ENCODE data around the gene NBR1.
"Not testable (repeated sequence)": the region's sequence is repeated elsewhere in the genome, so short reads cannot be mapped to it uniquely, and the experiment has no call there.

Gene NBR1, protein sequence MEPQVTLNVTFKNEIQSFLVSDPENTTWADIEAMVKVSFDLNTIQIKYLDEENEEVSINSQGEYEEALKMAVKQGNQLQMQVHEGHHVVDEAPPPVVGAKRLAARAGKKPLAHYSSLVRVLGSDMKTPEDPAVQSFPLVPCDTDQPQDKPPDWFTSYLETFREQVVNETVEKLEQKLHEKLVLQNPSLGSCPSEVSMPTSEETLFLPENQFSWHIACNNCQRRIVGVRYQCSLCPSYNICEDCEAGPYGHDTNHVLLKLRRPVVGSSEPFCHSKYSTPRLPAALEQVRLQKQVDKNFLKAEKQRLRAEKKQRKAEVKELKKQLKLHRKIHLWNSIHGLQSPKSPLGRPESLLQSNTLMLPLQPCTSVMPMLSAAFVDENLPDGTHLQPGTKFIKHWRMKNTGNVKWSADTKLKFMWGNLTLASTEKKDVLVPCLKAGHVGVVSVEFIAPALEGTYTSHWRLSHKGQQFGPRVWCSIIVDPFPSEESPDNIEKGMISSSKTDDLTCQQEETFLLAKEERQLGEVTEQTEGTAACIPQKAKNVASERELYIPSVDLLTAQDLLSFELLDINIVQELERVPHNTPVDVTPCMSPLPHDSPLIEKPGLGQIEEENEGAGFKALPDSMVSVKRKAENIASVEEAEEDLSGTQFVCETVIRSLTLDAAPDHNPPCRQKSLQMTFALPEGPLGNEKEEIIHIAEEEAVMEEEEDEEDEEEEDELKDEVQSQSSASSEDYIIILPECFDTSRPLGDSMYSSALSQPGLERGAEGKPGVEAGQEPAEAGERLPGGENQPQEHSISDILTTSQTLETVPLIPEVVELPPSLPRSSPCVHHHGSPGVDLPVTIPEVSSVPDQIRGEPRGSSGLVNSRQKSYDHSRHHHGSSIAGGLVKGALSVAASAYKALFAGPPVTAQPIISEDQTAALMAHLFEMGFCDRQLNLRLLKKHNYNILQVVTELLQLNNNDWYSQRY

DNA sequence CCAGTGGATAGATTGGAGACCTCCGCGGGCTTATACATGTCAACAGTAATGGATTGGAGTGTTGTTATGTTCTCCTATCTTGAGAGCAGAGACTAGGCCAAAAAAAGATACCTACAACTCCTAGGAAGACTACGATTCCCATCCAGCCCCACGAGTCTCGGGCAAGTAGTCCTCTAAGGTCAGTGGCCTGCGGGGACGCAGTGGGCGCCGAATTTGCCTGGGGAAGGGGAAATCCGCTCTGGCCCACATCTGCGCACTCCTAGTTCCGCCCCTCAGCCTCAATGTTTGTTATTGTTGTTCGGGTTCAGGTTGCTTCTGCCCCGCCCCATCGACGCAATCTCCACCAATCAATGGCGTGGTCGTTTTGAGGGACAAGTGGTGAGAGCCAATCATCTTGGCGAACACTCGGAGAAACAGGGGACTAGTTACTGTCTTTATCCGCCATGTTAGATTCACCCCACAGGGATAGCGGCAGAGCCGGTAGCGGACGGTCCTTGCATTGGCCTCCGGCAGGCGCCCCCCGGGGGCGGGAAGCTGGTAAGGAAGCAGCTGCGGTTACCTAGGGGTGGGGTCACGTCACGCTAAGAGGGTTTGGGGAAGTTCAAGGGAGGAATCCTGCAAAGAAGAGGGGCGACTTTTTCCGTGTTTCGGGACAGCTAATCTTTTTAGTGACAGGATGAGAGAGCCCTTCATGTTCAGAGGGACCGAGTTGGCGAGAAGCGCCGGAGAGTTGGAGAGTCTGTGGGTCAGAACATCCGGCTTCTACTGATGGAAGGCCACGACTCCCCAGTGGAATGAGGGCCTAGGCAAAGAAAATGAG, at the start of gene NBR1:
Gene NBR1 (plus strand): TSS at position 449 of the 820 bp plus-strand sequence. CDS start 4,586 bp downstream, outside the sequence.
- ChIA-PET POLR2A (interaction anchor here (0.7 to 2.6 kb wide), 11 partner anchors 29 to 227 kb away, joined by 3 to 49 read pairs (median 4); partner anchors contain the start of gene BRCA1), CTCF (interaction anchor here (0.6 to 1.5 kb wide), 5 partner anchors 22 to 168 kb away, joined by 3 read pairs; partner anchors contain the start of genes BRCA1 and VAT1)
- TF ChIP-seq NFRKB (IDR thresholded peaks at IDR 0.05) (no peak), SUZ12 (IDR thresholded peaks at IDR 0.05) (no peak), FOXK2 (IDR thresholded peaks at IDR 0.05) (peak; percentile 83), FOXA1 (IDR thresholded peaks at IDR 0.05) (no peak)
- TF ChIP-seq, protein P1, sequence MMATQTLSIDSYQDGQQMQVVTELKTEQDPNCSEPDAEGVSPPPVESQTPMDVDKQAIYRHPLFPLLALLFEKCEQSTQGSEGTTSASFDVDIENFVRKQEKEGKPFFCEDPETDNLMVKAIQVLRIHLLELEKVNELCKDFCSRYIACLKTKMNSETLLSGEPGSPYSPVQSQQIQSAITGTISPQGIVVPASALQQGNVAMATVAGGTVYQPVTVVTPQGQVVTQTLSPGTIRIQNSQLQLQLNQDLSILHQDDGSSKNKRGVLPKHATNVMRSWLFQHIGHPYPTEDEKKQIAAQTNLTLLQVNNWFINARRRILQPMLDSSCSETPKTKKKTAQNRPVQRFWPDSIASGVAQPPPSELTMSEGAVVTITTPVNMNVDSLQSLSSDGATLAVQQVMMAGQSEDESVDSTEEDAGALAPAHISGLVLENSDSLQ (IDR thresholded peaks at IDR 0.05): peak; percentile 99
- DNase-seq (ENCODE audit: extremely low spot score): peak; percentile 93

DNA sequence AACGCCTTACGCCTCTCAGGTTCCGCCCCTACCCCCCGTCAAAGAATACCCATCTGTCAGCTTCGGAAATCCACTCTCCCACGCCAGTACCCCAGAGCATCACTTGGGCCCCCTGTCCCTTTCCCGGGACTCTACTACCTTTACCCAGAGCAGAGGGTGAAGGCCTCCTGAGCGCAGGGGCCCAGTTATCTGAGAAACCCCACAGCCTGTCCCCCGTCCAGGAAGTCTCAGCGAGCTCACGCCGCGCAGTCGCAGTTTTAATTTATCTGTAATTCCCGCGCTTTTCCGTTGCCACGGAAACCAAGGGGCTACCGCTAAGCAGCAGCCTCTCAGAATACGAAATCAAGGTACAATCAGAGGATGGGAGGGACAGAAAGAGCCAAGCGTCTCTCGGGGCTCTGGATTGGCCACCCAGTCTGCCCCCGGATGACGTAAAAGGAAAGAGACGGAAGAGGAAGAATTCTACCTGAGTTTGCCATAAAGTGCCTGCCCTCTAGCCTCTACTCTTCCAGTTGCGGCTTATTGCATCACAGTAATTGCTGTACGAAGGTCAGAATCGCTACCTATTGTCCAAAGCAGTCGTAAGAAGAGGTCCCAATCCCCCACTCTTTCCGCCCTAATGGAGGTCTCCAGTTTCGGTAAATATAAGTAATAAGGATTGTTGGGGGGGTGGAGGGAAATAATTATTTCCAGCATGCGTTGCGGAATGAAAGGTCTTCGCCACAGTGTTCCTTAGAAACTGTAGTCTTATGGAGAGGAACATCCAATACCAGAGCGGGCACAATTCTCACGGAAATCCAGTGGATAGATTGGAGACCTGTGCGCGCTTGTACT, 45.7 kb upstream of the NBR1 start, which contains the start of gene BRCA1:
Gene BRCA1 (minus strand): TSS at position 232 of the 834 bp plus-strand sequence. CDS start 1,268 bp downstream, outside the sequence.
- no peak for TF ChIP-seq ARNT (IDR thresholded peaks at IDR 0.05)
- no peak for TF ChIP-seq CTBP1 (IDR thresholded peaks at IDR 0.05; ENCODE audit: borderline replicate concordance)
- no peak for TF ChIP-seq LEF1 (IDR thresholded peaks at IDR 0.05; ENCODE audit: borderline replicate concordance)
- TF ChIP-seq TARDBP (IDR thresholded peaks at IDR 0.05): no peak
- TF ChIP-seq, protein P1 (IDR thresholded peaks at IDR 0.05): peak; percentile 50
- TF ChIP-seq BHLHE40 (IDR thresholded peaks at IDR 0.05; ENCODE audit: borderline replicate concordance): no peak
- no peak for TF ChIP-seq NFRKB (IDR thresholded peaks at IDR 0.05)
- TF ChIP-seq HDGF (IDR thresholded peaks at IDR 0.05; ENCODE audit: borderline replicate concordance): no peak
- no peak for TF ChIP-seq FOXK2 (IDR thresholded peaks at IDR 0.05)
- peak; percentile 75 for TF ChIP-seq ELF4 (IDR thresholded peaks at IDR 0.05)
- TF ChIP-seq SUZ12 (IDR thresholded peaks at IDR 0.05): no peak
- peak; percentile 95 for TF ChIP-seq L3MBTL2 (conservative IDR thresholded peaks at IDR 0.05)
- TF ChIP-seq ZNF384 (IDR thresholded peaks at IDR 0.05): no peak
- TF ChIP-seq FOXA1 (IDR thresholded peaks at IDR 0.05): no peak
- TF ChIP-seq FOXM1 (IDR thresholded peaks at IDR 0.05; ENCODE audit: borderline replicate concordance): no peak
- TF ChIP-seq SP1 (IDR thresholded peaks at IDR 0.05): no peak
- ChIA-PET POLR2A (interaction anchor here (0.6 to 3.4 kb wide), 21 partner anchors 9 to 358 kb away, joined by 3 to 20 read pairs (median 5); partner anchors contain the start of genes DHX8, NBR1, PSME3 and RPL27), CTCF (interaction anchor here (1.0 kb wide), 2 partner anchors 46 to 358 kb away, joined by 3 read pairs; partner anchors contain the start of genes DHX8 and NBR1)
- peak; percentile 97 for DNase-seq (ENCODE audit: extremely low spot score)

- no peak for TF ChIP-seq LEF1 (IDR thresholded peaks at IDR 0.05; ENCODE audit: borderline replicate concordance)
- POLR2A ChIA-PET: interaction anchor here (0.9 to 2.4 kb wide), 4 partner anchors 15 to 128 kb away, joined by 5 to 16 read pairs (median 8); partner anchors contain the start of genes NBR1 and RPL27
- DNase-seq (ENCODE audit: extremely low spot score): no peak
- CTCF ChIA-PET: no interaction called here
These were observed 44.8 kb upstream of the NBR1 start for GRCh38 chr17:43125967-43126910.

DNA sequence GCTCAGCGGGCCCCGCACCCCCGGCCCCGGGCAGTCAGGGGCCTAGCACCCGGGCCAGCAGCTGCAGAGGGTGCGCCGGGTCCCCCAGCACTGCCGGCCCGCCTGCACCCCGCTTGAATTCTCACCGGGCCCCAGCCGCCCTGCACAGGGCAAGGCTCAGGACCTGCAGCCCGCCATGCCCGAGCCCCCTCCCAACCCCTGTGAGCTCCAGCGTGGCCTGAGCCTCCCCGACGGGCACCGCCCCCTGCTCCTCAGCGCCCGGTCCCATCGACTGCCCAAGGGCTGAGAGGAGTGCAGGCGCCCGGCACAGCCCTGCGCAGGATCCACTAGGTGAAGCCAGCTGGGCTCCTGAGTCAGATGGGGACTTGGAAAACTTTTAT, 44.1 kb upstream of the NBR1 start:
- no peak for DNase-seq (ENCODE audit: extremely low spot score)
- ChIA-PET POLR2A (interaction anchor here (0.7 kb wide), 1 partner anchor 45 kb away, joined by 3 read pairs; the partner anchor contains the start of gene NBR1), CTCF (no interaction called here)
- TF ChIP-seq ARNT (IDR thresholded peaks at IDR 0.05) (no peak), ELF4 (IDR thresholded peaks at IDR 0.05) (no peak), SUZ12 (IDR thresholded peaks at IDR 0.05) (no peak), NFRKB (IDR thresholded peaks at IDR 0.05) (no peak), LEF1 (IDR thresholded peaks at IDR 0.05; ENCODE audit: borderline replicate concordance) (no peak), HDGF (IDR thresholded peaks at IDR 0.05; ENCODE audit: borderline replicate concordance) (no peak), ZNF384 (IDR thresholded peaks at IDR 0.05) (no peak), BHLHE40 (IDR thresholded peaks at IDR 0.05; ENCODE audit: borderline replicate concordance) (no peak), FOXM1 (IDR thresholded peaks at IDR 0.05; ENCODE audit: borderline replicate concordance) (no peak), CTBP1 (IDR thresholded peaks at IDR 0.05; ENCODE audit: borderline replicate concordance) (no peak), TARDBP (IDR thresholded peaks at IDR 0.05) (no peak), SP1 (IDR thresholded peaks at IDR 0.05) (no peak), L3MBTL2 (conservative IDR thresholded peaks at IDR 0.05) (no peak)
- TF ChIP-seq, protein P1 (IDR thresholded peaks at IDR 0.05): no peak

DNA sequence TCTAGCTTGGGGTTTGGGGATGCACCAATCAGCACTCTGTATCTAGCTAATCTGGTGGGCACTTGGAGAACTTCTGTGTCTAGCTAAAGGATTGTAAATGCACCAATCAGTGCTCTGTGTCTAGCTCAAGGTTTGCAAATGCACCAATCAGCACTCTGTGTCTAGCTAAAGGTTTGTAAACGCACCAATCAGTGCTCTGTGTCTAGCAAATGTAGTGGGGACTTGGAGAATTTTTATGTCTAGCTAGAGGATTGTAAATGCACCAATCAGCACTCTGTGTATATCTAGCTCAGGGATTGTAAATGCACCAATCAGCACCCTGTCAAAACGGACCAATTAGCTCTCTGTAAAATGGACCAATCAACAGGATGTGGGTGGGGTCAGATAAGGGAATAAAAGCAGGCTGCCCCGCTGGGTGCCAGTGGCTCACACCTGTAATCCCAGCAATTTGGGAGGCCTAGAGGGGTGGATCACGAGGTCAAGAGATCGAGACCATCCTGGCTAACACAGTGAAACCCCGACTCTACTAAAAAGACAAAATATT, 43.6 kb upstream of the NBR1 start:
- CTCF ChIA-PET; DNase-seq (ENCODE audit: extremely low spot score): not testable (repeated sequence)
- POLR2A ChIA-PET: interaction anchor here (0.7 kb wide), 1 partner anchor 44 kb away, joined by 3 read pairs; the partner anchor contains the start of gene NBR1

All from HEK293T (cell line).